Measurements from ENCODE around the gene CDYL2. TPM values are rescaled to one million over a fixed set of nuclear protein-coding genes. Genes with fewer than 3 reads are reported as not detected.

Gene CDYL2
- total RNA-seq, 1 donor from 2014 or later, result 3.0 TPM

GRCh38 chr16:80577485-80578280 lies 226.7 kb downstream of the CDYL2 start:
- DNase-seq (ENCODE audit: low spot score in 2 of 2, unreplicated experiment in 2 of 2), result no peak
- no peak for TF ChIP-seq CTCF (IDR thresholded peaks at IDR 0.05; ENCODE audit: unreplicated experiment)
- H3K27ac Mint-ChIP-seq, result no peak overlapping the region
- no peaks in the 10 kb centered on the region for H3K36me3 Mint-ChIP-seq
- H3K9me3 Mint-ChIP-seq, result peaks cover 13% of the 10 kb centered on the region
- peaks cover 2% of the 10 kb centered on the region for H3K27me3 Mint-ChIP-seq (ENCODE audit: low read depth)
- H3K4me3 Mint-ChIP-seq, result no peak overlapping the region
- H3K4me1 Mint-ChIP-seq, result no peaks in the 10 kb centered on the region

DNA sequence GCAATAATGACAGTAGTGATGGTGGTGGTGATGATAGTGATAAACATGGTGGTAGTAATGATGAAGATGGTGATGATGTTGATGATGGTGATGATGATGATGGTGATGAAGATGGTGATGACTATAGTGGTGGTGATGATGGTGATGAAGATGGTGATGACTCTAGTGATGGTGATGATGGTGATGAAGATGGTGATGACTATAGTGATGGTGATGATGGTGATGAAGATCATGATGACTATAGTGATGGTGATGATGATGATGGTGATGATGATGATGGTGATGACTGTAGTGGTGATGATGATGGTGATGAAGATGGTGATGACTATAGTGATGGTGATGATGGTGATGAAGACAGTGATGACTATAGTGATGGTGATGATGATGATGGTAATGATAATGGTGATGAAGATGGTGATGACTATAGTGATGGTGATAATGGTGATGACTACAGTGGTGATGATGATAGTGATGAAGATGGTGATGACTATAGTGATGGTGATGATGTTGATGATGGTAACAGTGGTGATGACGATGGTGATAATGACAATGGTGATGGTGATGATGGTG lies 228.0 kb downstream of the CDYL2 start:
- TF ChIP-seq CTCF (IDR thresholded peaks at IDR 0.05; ENCODE audit: unreplicated experiment), result no peak
- Mint-ChIP-seq H3K9me3 (peaks cover 13% of the 10 kb centered on the region), H3K4me1 (no peaks in the 10 kb centered on the region), H3K27me3 (ENCODE audit: low read depth) (peaks cover 4% of the 10 kb centered on the region), H3K27ac (no peak overlapping the region), H3K4me3 (no peak overlapping the region), H3K36me3 (no peaks in the 10 kb centered on the region)
- DNase-seq (ENCODE audit: low spot score in 2 of 2, unreplicated experiment in 2 of 2), result no peak

- H3K27me3 Mint-ChIP-seq (ENCODE audit: low read depth), result peaks cover 3% of the 10 kb centered on the region
- H3K4me1 Mint-ChIP-seq, result peaks cover 4% of the 10 kb centered on the region
- no peak overlapping the region for H3K27ac Mint-ChIP-seq
- no peak for TF ChIP-seq CTCF (IDR thresholded peaks at IDR 0.05; ENCODE audit: unreplicated experiment)
- no peak for DNase-seq (ENCODE audit: low spot score in 2 of 2, unreplicated experiment in 2 of 2)
- H3K9me3 Mint-ChIP-seq, result no peaks in the 10 kb centered on the region
- no peaks in the 10 kb centered on the region for H3K36me3 Mint-ChIP-seq
- H3K4me3 Mint-ChIP-seq, result no peak overlapping the region
Measured at GRCh38 chr16:80573700-80574120, 230.7 kb downstream of the CDYL2 start.

DNA sequence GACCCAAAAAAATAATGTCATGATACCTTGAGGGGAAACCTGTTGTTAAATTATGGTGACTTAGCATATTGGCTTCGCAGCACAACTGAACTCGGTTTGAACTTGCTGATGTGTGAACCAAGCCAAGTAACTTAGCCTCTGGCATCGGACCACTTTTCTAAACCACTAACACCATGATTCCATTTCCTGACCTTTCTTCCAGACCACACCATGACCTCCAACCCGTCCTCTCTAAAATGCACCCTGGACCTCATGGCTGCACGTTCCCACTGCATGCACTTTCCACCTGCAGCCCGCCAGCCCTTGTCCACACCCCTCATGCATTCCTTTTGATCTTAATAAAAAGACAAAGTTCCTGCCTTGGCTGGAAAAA lies 234.3 kb downstream of the CDYL2 start:
- Mint-ChIP-seq H3K4me3 (no peak overlapping the region), H3K27ac (no peak overlapping the region), H3K9me3 (no peaks in the 10 kb centered on the region), H3K4me1 (peaks cover 4% of the 10 kb centered on the region), H3K27me3 (ENCODE audit: low read depth) (peaks cover 16% of the 10 kb centered on the region), H3K36me3 (no peaks in the 10 kb centered on the region)
- no peak for TF ChIP-seq CTCF (IDR thresholded peaks at IDR 0.05; ENCODE audit: unreplicated experiment)
- DNase-seq (ENCODE audit: low spot score in 2 of 2, unreplicated experiment in 2 of 2), result no peak

DNA sequence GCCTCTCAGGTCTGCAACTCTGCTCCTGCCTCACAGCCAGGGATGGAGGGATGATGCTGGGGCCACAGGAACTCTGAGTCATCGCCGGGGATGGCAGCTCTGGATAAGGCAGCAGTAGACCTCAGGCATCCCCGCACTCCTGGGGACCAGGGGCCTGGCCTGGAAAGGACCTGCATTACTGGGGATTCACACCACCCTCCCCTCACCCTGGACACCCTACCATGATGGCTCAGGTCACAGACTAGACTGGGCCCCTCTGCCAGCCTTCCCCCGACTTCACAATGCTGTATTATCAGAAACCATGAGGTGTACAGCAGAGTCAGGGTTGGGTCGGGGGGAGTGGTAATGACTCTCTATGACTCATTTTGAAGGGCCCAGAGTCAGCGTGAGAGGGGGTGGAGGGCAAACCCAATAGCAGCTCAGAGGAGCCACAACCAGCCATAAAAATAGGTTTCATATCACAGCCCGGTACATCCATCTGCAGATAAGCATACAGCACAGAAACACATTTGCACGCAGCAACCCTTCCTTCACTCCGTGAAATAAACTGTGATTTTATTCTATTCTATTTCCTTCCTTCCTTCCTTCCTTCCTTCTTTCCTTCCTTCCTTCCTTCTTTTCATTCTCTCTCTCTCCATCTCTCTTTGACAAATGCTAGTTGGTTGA lies 234.8 kb downstream of the CDYL2 start:
- H3K4me3 Mint-ChIP-seq, result no peak overlapping the region
- peaks cover 4% of the 10 kb centered on the region for H3K4me1 Mint-ChIP-seq
- no peaks in the 10 kb centered on the region for H3K36me3 Mint-ChIP-seq
- H3K27me3 Mint-ChIP-seq (ENCODE audit: low read depth), result peaks cover 20% of the 10 kb centered on the region
- H3K9me3 Mint-ChIP-seq, result no peaks in the 10 kb centered on the region
- DNase-seq (ENCODE audit: low spot score in 2 of 2, unreplicated experiment in 2 of 2), result no peak
- TF ChIP-seq CTCF (IDR thresholded peaks at IDR 0.05; ENCODE audit: unreplicated experiment), result no peak
- no peak overlapping the region for H3K27ac Mint-ChIP-seq
